Thyroid gland (tissue), 4 donors: ENCODE data around the gene AOC3.
"Not testable (repeated sequence)": the region's sequence is repeated elsewhere in the genome, so short reads cannot be mapped to it uniquely, and the experiment has no call there.

Experiments used
- POLR2A ChIP-seq, 2 donors: fragments of 450-650 bp; IDR thresholded peaks; one replicate each; pipeline ENCODE4 v1.6.1; 2017; ENCODE audit warnings: antibody characterized with exemption in 2 of 2, mild to moderate bottlenecking in 2 of 2, moderate library complexity in 1 of 2
- TF ChIP-seq, protein P1 (sequence below), 6 experiments: fragments of 200-600 bp in 3 of 6; fragments of 450-650 bp in 3 of 6; sonication (generic) in 3 of 6; IDR thresholded peaks; one replicate each; pipeline ENCODE4 v1.5.1; 2016 to 2019; ENCODE audit warnings: antibody characterized with exemption in 6 of 6, mild to moderate bottlenecking in 2 of 6, inconsistent platforms in 1 of 6, moderate library complexity in 1 of 6

DNA sequence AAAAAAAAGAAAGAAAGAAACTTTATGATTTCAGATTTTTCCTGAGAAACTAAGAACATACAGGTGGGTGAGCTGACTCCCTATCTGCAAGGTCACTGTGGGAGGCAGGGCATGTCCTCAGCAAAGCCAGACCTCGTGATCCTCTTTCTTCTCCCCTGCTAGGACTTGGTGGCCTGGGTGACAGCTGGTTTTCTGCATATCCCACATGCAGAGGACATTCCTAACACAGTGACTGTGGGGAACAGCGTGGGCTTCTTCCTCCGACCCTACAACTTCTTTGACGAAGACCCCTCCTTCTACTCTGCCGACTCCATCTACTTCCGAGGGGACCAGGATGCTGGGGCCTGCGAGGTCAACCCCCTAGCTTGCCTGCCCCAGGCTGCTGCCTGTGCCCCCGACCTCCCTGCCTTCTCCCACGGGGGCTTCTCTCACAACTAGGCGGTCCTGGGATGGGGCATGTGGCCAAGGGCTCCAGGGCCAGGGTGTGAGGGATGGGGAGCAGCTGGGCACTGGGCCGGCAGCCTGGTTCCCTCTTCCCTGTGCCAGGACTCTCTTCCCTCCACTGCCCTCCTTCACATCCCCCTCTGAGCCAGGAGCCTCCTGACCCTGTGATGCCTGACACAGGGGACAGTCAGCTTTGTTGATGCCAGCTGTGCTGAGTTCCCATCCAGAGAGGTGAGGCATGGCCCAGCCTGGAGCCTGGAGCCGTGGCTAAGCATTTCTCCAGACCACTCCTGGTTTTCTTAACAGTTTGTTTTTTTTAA, 23.1 kb downstream of the AOC3 start:
- TF ChIP-seq POLR2A (IDR thresholded peaks at IDR 0.05), result not testable (repeated sequence)
- TF ChIP-seq, protein P1, sequence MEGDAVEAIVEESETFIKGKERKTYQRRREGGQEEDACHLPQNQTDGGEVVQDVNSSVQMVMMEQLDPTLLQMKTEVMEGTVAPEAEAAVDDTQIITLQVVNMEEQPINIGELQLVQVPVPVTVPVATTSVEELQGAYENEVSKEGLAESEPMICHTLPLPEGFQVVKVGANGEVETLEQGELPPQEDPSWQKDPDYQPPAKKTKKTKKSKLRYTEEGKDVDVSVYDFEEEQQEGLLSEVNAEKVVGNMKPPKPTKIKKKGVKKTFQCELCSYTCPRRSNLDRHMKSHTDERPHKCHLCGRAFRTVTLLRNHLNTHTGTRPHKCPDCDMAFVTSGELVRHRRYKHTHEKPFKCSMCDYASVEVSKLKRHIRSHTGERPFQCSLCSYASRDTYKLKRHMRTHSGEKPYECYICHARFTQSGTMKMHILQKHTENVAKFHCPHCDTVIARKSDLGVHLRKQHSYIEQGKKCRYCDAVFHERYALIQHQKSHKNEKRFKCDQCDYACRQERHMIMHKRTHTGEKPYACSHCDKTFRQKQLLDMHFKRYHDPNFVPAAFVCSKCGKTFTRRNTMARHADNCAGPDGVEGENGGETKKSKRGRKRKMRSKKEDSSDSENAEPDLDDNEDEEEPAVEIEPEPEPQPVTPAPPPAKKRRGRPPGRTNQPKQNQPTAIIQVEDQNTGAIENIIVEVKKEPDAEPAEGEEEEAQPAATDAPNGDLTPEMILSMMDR (IDR thresholded peaks at IDR 0.05), result not testable (repeated sequence)
